Measurements from ENCODE around the gene BRD4.

The BRD4 gene

GRCh38 chr19:15225760-15226159 is 106.6 kb downstream of the BRD4 start:
- no peak for DNase-seq (ENCODE audit: low read depth in 2 of 2)

DNA sequence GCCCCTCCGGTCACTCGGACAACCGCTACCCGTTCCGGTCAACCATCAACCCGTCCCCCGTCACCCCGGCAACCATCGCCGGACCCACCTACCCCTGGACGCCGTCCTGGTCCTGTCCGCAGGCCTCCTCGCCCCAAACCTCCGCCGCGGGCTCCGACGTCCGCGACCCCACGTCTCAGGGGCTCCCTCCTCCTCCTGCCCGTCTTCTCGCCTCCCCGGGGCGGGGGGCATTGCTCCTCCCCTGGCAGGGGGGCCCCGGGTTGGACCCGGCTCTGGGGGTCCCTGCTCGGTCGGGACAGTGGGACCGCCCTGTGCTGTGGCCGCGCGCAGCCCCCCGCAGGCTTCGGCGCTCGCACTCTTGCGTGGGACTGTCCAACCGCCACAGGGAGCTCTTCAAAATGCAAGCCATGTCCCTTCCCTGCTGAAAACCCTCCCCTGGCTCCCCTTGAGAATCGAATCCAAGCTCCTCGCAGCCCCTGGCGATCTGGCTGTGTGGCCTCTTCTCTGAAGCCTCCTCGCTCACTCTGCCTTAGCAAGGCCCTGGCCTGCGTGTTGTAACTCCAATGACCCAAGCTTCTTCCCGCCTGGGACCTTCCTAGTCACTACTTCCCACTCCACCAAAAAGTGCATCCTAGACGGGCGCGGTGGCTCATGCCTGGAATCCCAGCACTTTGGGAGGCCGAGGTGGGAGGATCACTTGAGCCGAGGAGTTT is 108.5 kb downstream of the BRD4 start:
- DNase-seq (ENCODE audit: low read depth in 2 of 2): no peak

DNA sequence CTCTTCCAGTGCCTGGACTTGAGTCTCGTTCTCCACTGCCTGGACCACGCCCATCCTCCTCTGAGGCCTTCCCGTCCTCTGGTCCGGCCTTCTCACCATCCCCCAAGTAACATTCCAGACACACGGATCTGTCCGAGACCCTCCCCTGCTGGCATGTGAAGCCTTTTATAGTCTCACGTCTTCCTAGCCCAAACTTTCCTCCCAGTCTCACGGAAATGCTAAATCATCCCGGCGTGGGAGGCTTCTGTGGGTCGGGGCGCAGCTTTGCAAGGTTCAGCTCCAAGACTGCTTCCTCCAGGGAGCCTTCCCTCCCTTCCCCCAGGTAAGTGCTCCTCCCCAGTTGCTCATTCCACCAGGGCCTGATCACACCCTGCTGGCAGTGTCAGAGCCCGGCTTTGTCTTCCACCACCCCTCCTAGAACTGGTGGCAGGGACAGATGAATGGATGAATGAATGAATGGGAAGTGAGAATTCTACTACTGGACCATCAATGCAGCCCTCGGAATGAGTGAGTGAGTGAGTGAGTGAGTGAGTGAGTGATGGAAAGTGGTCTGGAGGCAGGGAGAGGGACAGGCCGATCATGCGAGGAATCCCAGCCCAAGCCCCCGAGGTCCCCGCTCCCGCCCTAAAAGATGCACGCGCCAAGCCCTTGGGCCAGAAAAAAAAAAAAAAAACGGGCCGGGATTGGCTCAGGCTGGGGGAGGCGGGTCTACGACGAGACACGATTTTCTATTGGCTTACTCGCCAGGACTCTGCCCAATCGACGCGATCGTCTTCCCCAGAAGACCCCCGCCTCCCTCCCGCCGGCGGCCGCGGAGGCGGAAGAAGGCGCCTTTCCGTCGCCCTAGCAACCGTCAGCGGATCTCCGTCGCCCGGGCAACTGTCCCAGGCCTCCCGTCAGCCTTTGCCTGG is 109.3 kb downstream of the BRD4 start:
- peak; percentile 67 to 75 for DNase-seq (ENCODE audit: low read depth in 2 of 2)

- no peak for DNase-seq (ENCODE audit: low read depth in 2 of 2)
Measured at GRCh38 chr19:15220833-15221232, 111.5 kb downstream of the BRD4 start.

DNA sequence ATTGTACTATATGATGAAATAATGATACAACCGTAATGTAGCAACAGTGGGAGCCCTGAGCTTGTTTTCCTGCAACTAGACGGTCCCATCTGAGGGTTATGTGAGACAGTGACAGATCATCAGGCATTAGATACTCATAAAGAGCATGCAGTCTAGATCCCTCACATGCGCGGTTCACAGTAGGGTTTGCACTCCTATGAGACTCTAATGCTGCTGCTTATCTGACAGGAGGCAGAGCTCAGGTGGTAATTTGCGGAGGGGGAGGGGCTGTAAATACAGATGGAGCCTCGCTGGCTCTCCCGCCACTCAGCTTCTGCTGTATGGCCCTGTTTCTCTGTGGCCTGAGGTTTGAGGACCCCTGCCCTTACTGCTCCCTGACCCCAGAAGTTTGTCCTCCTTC is 113.8 kb downstream of the BRD4 start:
- DNase-seq (ENCODE audit: low read depth in 2 of 2): no peak

GRCh38 chr19:15216363-15216762 is 116.0 kb downstream of the BRD4 start:
- DNase-seq (ENCODE audit: low read depth in 2 of 2): no peak

GRCh38 chr19:15213715-15214381 is 118.5 kb downstream of the BRD4 start:
- no peak for DNase-seq (ENCODE audit: low read depth in 2 of 2)

DNA sequence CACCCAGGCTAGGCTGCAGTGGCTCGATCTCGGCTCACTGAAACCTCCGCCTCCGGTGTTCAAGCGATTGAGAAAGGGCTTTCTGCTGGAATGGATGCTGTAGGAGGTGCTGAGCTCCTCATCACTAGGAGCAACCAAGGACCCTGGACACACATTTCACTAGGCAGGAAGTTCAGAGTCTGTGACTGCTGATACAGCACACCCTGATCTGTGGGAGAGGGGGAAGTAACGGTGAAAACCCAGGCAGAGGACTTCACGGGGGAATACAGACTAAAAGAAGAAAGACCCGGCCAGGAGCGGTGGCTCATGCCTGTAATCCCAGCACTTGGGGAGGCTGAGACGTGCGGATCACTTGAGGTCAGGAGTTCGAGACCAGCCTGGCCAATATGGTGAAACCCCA is 119.6 kb downstream of the BRD4 start:
- DNase-seq (ENCODE audit: low read depth in 2 of 2): no peak

- no peak for DNase-seq (ENCODE audit: low read depth in 2 of 2)
Measured at GRCh38 chr19:15210323-15210781, 122.0 kb downstream of the BRD4 start.

- DNase-seq (ENCODE audit: low read depth in 2 of 2): no peak
Measured at GRCh38 chr19:15201374-15202023, 130.8 kb downstream of the BRD4 start.

DNA sequence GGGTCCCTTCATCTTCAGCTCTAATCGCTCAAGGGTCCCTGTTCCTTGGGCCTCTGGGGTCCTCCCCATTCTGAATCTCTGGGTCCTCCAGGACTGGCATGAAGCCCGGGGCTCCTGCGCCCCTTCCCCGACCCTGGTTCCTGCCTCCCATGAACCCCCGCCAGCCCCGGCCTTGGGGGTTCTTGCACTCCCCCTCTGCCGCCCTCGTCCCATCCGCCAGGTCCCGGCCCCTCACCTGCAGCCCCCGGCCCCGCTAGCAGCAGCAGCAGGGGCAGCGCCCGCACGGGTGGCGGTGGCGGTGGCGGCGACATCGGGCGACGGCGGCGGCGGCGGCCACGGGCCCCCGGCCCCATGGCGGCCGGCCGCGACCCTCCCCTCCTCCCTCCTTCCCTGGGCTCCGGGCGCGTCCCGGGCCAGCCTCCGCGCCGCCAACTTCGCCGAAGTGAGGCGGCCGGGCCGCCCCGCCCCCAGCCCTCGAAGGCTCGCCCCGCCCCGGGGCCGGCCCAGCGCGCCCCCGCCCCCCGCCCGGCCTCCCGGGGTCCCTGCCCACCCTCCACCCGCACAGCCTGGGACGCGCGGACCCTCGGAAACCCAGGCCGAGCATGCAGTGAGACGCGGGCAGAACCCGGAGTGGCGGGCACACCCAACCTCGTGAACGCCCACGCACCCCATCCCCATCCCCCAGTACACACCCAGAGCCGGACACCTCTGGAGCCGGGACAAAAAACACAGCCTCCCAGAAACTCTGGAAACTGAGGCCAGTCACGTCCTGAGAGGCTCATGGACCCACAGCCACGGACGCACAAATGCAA is 131.6 kb downstream of the BRD4 start, which contains the start of gene NOTCH3:
NOTCH3 (minus strand) TSS at position 443 of the 812 bp plus-strand sequence; CDS start at position 353, 90 bp downstream.
- DNase-seq (ENCODE audit: low read depth in 2 of 2): no peak

GRCh38 chr19:15199661-15200552 is 132.4 kb downstream of the BRD4 start:
- DNase-seq (ENCODE audit: low read depth in 2 of 2): no peak

DNA sequence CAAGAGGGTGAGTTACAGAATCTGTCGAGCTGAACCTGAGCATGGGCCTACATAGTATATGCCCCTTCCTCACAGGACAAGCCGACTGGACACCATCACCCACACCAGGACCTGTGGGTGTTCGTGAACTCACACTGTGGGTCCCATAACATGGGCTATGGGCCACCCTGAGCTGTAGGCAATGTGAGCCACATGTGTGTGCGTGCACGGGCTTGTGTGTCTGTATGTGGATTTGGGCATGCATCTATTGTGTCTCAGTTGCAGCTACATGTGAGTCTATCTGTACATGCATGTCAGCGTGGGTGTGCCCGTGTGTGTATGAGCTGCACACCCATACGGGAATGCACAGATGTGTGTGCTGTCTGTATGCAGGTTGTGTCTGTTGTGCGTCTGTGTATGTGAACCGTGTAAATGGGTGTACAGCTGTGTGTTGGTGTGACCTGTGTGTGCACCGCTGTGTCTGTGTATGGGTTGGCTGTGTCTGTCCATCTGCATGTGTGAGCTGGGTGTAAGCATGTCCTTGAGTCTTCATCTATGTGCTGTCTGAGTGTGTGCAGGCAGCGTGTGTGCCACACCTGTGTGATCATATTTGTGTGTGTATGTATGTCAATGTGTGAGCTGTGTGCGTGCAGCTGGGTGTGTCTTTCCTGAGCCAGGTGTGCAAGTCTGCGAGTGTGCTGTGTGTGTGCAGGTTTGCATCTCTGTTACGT is 133.2 kb downstream of the BRD4 start:
- DNase-seq (ENCODE audit: low read depth in 2 of 2): no peak

DNA sequence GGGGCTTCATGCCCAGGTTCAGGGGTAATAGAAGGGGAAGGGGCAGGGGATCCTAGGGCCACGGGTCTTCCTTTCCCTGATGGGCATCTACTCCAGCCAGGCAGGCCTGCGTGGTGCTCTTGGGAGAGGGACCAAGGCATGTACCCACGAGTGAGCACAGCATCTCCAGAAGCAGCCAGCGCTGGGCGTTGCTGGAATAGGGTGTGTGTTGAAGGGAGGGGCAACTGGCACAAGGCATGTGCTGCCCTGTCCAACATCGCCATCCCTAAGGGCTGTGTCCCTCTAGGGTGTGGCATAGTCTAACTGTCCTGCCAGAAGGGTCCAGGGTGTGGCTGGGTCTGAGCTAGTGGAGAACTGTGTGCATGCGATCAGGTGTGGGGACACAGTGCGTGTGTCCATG is 134.4 kb downstream of the BRD4 start:
- no peak for DNase-seq (ENCODE audit: low read depth in 2 of 2)

DNA sequence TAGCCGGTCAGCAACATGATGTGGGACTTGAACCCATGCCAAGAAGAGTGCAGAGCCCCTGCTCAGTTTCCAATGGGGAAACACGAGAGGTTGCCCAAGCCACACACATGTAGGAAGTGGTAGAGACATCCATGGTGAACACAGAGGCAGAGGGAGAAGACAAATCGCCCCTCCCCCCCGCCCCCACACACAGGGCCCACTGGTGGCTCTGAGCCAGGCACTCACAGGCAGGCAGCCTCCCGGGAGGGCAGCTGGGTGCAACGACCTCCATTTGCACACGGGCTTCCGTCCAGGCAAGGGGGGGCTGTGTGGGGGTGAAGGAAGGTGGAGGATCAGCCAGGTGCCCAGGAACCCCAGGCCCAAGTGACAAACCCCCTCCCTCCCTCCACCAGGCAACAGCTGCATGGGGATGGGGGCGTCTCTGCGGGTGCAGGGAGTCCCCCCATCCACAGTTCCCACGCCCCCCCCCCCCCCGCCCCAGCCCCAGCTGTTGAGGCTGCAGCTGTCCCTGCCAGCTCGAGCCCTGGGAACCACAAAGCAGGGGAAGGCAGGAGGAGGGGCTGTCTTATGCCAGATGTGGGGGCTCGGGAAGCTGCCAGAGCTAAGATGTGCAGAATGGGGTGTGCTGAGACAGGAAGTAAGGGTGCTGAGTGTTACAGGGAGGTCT is 134.9 kb downstream of the BRD4 start:
- no peak for DNase-seq (ENCODE audit: low read depth in 2 of 2)

GRCh38 chr19:15196360-15197005 is 135.9 kb downstream of the BRD4 start:
- DNase-seq (ENCODE audit: low read depth in 2 of 2): no peak

DNA sequence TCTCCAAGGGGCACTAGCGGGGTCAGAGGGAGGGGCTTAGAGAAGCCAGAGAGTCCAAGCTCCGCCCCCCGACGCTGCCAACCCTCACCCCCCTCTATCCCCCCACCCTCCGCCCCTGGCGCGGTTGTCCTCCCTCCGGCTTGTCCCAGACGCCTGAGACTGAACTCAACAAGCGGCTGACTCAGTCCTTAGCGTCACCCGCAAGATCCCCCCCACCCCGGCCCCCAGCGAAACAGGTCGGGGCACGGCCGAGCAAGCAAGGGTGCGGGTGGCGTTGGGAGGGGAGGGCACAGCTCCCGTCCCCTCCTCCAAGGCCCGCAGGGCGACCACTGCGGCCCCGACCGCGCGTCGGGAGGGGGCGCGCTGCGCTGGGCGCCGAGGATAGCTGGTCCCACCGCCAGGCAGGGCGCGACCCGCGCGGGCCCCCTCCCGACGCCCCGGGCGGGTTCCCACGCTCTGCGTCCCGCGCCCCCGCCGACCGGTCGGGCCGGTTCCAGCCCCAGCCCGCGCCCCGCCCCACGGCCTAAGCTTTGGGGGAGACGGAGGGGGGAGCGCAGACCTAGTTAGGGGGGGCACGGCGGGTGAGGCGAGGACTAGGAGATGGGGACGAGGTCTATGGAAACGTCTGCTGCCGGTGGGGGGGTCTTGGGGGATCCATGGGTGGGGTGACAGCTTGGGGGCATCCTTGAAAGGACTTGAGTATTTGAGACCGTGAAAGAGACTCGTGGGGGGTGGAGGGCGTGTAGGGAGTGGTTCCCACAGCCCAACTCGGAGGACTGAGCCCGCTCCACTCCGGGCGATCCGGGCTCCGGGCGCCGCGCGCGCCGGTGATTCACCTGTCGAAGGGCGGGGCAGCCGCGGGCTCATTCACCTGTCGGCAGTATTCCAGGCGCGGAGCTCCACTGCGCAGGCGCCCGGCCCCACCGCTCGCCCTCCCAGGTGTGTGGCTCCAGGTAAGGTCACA is 136.7 kb downstream of the BRD4 start:
- peak in 1 of 2 donors; percentile 10 for DNase-seq (ENCODE audit: low read depth in 2 of 2)

All from stimulated activated CD8-positive, alpha-beta memory T cell treated with anti-CD3 and anti-CD28 coated beads, Interleukin-2, amount 100 ng/mL, for 48 hours (primary cell).